Measurements from ENCODE around the gene NXPH4.

Gene NXPH4

GRCh38 chr12:57188090-57188425 lies 28.5 kb upstream of the NXPH4 start:
- Histone ChIP-seq H3K4me1 (ENCODE audit: insufficient read depth, low read length, poor library complexity, severe bottlenecking) (no peaks in the 10 kb centered on the region), H3K9ac (ENCODE audit: low read depth, low read length, poor library complexity, severe bottlenecking) (no peak overlapping the region), H3K79me2 (ENCODE audit: insufficient read depth, low read length) (no peaks in the 10 kb centered on the region), H4K20me1 (ENCODE audit: insufficient read depth, low read length, poor library complexity, severe bottlenecking) (no peaks in the 10 kb centered on the region), H3K9me2 (replicated peaks; ENCODE audit: low read depth, low read length) (no peaks in the 10 kb centered on the region), H3K27me3 (ENCODE audit: insufficient read depth, low read length, poor library complexity, severe bottlenecking) (no peaks in the 10 kb centered on the region), H3K4me3 (ENCODE audit: low read length, poor library complexity, severe bottlenecking) (no peak overlapping the region), H3F3A (ENCODE audit: low read depth) (no peaks in the 10 kb centered on the region), H3K36me3 (ENCODE audit: insufficient read depth, low read length) (no peaks in the 10 kb centered on the region; the same call in 1 of the 2 replicates), H3K9me3 (ENCODE audit: insufficient read depth, low read depth, low read length) (no peaks in the 10 kb centered on the region), H3K4me2 (ENCODE audit: low read depth, low read length, poor library complexity, severe bottlenecking) (no peak overlapping the region), H2AFZ (ENCODE audit: low read length) (no peak overlapping the region)
- TF ChIP-seq, protein P1, sequence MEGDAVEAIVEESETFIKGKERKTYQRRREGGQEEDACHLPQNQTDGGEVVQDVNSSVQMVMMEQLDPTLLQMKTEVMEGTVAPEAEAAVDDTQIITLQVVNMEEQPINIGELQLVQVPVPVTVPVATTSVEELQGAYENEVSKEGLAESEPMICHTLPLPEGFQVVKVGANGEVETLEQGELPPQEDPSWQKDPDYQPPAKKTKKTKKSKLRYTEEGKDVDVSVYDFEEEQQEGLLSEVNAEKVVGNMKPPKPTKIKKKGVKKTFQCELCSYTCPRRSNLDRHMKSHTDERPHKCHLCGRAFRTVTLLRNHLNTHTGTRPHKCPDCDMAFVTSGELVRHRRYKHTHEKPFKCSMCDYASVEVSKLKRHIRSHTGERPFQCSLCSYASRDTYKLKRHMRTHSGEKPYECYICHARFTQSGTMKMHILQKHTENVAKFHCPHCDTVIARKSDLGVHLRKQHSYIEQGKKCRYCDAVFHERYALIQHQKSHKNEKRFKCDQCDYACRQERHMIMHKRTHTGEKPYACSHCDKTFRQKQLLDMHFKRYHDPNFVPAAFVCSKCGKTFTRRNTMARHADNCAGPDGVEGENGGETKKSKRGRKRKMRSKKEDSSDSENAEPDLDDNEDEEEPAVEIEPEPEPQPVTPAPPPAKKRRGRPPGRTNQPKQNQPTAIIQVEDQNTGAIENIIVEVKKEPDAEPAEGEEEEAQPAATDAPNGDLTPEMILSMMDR (conservative IDR thresholded peaks at IDR 0.05; ENCODE audit: low read length): no peak
- TF ChIP-seq EZH2phosphoT487 (IDR thresholded peaks at IDR 0.05; ENCODE audit: borderline replicate concordance): no peak

DNA sequence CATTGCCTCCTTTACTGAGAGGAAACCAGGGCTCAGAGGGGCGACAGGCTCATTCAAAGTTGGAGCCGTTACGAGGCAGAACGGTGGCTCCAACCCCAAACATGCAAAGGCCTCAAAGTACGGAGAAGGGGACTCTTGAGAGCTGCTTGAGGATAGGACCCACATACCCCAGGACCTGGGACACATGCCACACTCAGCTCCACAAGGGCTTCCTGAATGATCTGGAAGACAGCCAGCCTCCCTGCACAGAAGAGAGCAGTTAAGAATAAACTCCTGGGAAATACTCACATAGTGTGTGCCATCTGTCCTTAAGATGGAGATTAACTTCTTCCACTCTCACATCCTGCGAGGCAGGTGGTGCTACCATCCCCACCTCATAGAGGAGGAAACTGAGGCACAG lies 26.6 kb upstream of the NXPH4 start:
- H3F3A ChIP-seq (ENCODE audit: low read depth): no peaks in the 10 kb centered on the region

GRCh38 chr12:57190821-57191220 lies 25.8 kb upstream of the NXPH4 start:
- Histone ChIP-seq H3F3A (ENCODE audit: low read depth) (no peaks in the 10 kb centered on the region), H3K79me2 (ENCODE audit: insufficient read depth, low read length) (no peaks in the 10 kb centered on the region), H3K36me3 (ENCODE audit: insufficient read depth, low read length) (no peaks in the 10 kb centered on the region; the same call in 1 of the 2 replicates)

More for the DNA sequence above, 26.6 kb upstream of the NXPH4 start:
- no peaks in the 10 kb centered on the region for H3K27me3 ChIP-seq (ENCODE audit: insufficient read depth, low read length, poor library complexity, severe bottlenecking)
- no peak overlapping the region for H3K4me2 ChIP-seq (ENCODE audit: low read depth, low read length, poor library complexity, severe bottlenecking)
- H4K20me1 ChIP-seq (ENCODE audit: insufficient read depth, low read length, poor library complexity, severe bottlenecking): no peaks in the 10 kb centered on the region
- no peaks in the 10 kb centered on the region for H3K9me3 ChIP-seq (ENCODE audit: insufficient read depth, low read depth, low read length)
- H2AFZ ChIP-seq (ENCODE audit: low read length): no peak overlapping the region
- no peak for TF ChIP-seq EZH2phosphoT487 (IDR thresholded peaks at IDR 0.05; ENCODE audit: borderline replicate concordance)
- TF ChIP-seq, protein P1 (conservative IDR thresholded peaks at IDR 0.05; ENCODE audit: low read length): no peak
- H3K79me2 ChIP-seq (ENCODE audit: insufficient read depth, low read length): no peaks in the 10 kb centered on the region
- no peak overlapping the region for H3K4me3 ChIP-seq (ENCODE audit: low read length, poor library complexity, severe bottlenecking)
- no peaks in the 10 kb centered on the region; the same call in 1 of the 2 replicates for H3K36me3 ChIP-seq (ENCODE audit: insufficient read depth, low read length)
- no peak overlapping the region for H3K9ac ChIP-seq (ENCODE audit: low read depth, low read length, poor library complexity, severe bottlenecking)
- H3K4me1 ChIP-seq (ENCODE audit: insufficient read depth, low read length, poor library complexity, severe bottlenecking): peaks cover 2% of the 10 kb centered on the region
- H3K9me2 ChIP-seq (replicated peaks; ENCODE audit: low read depth, low read length): no peaks in the 10 kb centered on the region

More at GRCh38 chr12:57190821-57191220, 25.8 kb upstream of the NXPH4 start:
- H3K4me2 ChIP-seq (ENCODE audit: low read depth, low read length, poor library complexity, severe bottlenecking): no peak overlapping the region
- H3K4me1 ChIP-seq (ENCODE audit: insufficient read depth, low read length, poor library complexity, severe bottlenecking): peaks cover 9% of the 10 kb centered on the region
- H3K9me3 ChIP-seq (ENCODE audit: insufficient read depth, low read depth, low read length): no peaks in the 10 kb centered on the region
- H3K27me3 ChIP-seq (ENCODE audit: insufficient read depth, low read length, poor library complexity, severe bottlenecking): no peaks in the 10 kb centered on the region
- no peak for TF ChIP-seq EZH2phosphoT487 (IDR thresholded peaks at IDR 0.05; ENCODE audit: borderline replicate concordance)
- TF ChIP-seq, protein P1 (conservative IDR thresholded peaks at IDR 0.05; ENCODE audit: low read length): no peak
- no peak overlapping the region for H2AFZ ChIP-seq (ENCODE audit: low read length)
- no peak overlapping the region for H3K9ac ChIP-seq (ENCODE audit: low read depth, low read length, poor library complexity, severe bottlenecking)
- no peak overlapping the region for H3K4me3 ChIP-seq (ENCODE audit: low read length, poor library complexity, severe bottlenecking)
- H3K9me2 ChIP-seq (replicated peaks; ENCODE audit: low read depth, low read length): no peaks in the 10 kb centered on the region
- no peaks in the 10 kb centered on the region for H4K20me1 ChIP-seq (ENCODE audit: insufficient read depth, low read length, poor library complexity, severe bottlenecking)
